Raji (cell line): ENCODE measurements around the gene ZDHHC17.

ENCODE experiments used
- POLR2A ChIP-seq: IDR thresholded peaks from 2 replicates; pipeline ENCODE4 v1.6.1; 2011; ENCODE audit warnings: low read depth, low read length, control low read depth; ENCODE audit not compliant: insufficient read depth

The ZDHHC17 gene

GRCh38 chr12:76757694-76758093 is 6.2 kb upstream of the ZDHHC17 start:
- no peak for TF ChIP-seq POLR2A

GRCh38 chr12:76762601-76762980 is 1.3 kb upstream of the ZDHHC17 start:
- TF ChIP-seq POLR2A: no peak

- TF ChIP-seq POLR2A: no peak
Observed at GRCh38 chr12:76764856-76765255, 941 bp downstream of the ZDHHC17 start.

- TF ChIP-seq POLR2A: no peak
Observed at GRCh38 chr12:76765598-76765997, 1.7 kb downstream of the ZDHHC17 start.

GRCh38 chr12:76766161-76766560 is 2.2 kb downstream of the ZDHHC17 start:
- no peak for TF ChIP-seq POLR2A

- TF ChIP-seq POLR2A: no peak
Observed at GRCh38 chr12:76768576-76768975, 4.7 kb downstream of the ZDHHC17 start.

- TF ChIP-seq POLR2A: no peak
Observed at GRCh38 chr12:76777765-76778216, 13.9 kb downstream of the ZDHHC17 start.

GRCh38 chr12:76778364-76778763 is 14.4 kb downstream of the ZDHHC17 start:
- TF ChIP-seq POLR2A: no peak

- TF ChIP-seq POLR2A: no peak
Observed at GRCh38 chr12:76781321-76781720, 17.4 kb downstream of the ZDHHC17 start.

- TF ChIP-seq POLR2A: no peak
Observed at GRCh38 chr12:76782526-76782925, 18.6 kb downstream of the ZDHHC17 start.

GRCh38 chr12:76784600-76785051 is 20.7 kb downstream of the ZDHHC17 start:
- TF ChIP-seq POLR2A: no peak

- no peak for TF ChIP-seq POLR2A
Observed at GRCh38 chr12:76785407-76785806, 21.5 kb downstream of the ZDHHC17 start.

GRCh38 chr12:76786986-76787385 is 23.1 kb downstream of the ZDHHC17 start:
- no peak for TF ChIP-seq POLR2A

- no peak for TF ChIP-seq POLR2A
Observed at GRCh38 chr12:76787689-76788088, 23.8 kb downstream of the ZDHHC17 start.

GRCh38 chr12:76789335-76790050 is 25.6 kb downstream of the ZDHHC17 start:
- TF ChIP-seq POLR2A: no peak

GRCh38 chr12:76790564-76791552 is 26.9 kb downstream of the ZDHHC17 start:
- TF ChIP-seq POLR2A: no peak
